ES-I3 (cell line): ENCODE measurements around the gene KLHL25.

Experiments
- H3K36me3 ChIP-seq: 2 replicates; pipeline ENCODE4 v1.6.1; 2013; ENCODE audit warnings: mild to moderate bottlenecking, low read length, control low read depth, moderate library complexity; ENCODE audit not compliant: insufficient read depth
- H3K4me1 ChIP-seq: 2 replicates; pipeline ENCODE4 v1.6.1; 2013; ENCODE audit warnings: mild to moderate bottlenecking, control low read depth, low read length; ENCODE audit not compliant: insufficient read depth
- H3K9ac ChIP-seq: 2 replicates; pipeline ENCODE4 v1.6.1; 2013; ENCODE audit warnings: low read depth, mild to moderate bottlenecking, low read length, moderate library complexity
- H3K9me3 ChIP-seq: 2 replicates; pipeline ENCODE4 v1.6.1; 2013; ENCODE audit warnings: mild to moderate bottlenecking, low read length, moderate library complexity; ENCODE audit not compliant: control insufficient read depth, insufficient read depth

KLHL25 gene

DNA sequence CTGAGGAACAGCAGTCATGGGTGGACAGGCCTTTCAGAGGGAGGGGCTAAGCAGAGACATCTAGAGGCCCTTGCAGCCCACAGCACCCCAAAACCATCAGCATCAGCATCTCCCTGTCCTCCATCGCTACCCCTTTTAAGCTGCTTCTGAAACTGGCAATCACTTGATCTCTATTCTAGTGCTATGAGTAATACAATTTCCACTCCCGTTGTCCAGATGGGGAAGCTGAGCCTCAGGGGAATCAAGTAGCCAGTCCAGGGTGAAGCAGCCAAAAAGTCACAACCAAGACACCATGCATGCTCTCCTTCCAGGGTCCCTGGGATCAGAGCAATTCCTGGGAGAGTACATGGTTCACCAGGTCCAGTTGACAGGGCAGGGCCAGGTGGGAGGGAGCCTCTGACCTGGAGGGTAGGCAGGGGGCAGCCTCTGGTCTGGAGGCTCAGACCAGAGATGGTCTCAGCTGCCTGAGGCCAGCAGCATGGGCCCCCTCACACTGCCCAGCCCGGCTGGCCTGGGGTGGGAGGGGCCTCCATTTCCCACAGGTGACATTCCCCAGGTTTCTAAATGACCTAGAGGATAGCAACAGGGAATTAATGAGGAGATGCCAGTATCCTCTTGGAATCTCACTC lies 30.0 kb downstream of the KLHL25 start:
- Histone ChIP-seq H3K36me3 (peaks cover 5% of the 10 kb centered on the region; the same call in 1 of the 2 replicates), H3K4me1 (peaks cover 6% of the 10 kb centered on the region; the same call in 1 of the 2 replicates)

DNA sequence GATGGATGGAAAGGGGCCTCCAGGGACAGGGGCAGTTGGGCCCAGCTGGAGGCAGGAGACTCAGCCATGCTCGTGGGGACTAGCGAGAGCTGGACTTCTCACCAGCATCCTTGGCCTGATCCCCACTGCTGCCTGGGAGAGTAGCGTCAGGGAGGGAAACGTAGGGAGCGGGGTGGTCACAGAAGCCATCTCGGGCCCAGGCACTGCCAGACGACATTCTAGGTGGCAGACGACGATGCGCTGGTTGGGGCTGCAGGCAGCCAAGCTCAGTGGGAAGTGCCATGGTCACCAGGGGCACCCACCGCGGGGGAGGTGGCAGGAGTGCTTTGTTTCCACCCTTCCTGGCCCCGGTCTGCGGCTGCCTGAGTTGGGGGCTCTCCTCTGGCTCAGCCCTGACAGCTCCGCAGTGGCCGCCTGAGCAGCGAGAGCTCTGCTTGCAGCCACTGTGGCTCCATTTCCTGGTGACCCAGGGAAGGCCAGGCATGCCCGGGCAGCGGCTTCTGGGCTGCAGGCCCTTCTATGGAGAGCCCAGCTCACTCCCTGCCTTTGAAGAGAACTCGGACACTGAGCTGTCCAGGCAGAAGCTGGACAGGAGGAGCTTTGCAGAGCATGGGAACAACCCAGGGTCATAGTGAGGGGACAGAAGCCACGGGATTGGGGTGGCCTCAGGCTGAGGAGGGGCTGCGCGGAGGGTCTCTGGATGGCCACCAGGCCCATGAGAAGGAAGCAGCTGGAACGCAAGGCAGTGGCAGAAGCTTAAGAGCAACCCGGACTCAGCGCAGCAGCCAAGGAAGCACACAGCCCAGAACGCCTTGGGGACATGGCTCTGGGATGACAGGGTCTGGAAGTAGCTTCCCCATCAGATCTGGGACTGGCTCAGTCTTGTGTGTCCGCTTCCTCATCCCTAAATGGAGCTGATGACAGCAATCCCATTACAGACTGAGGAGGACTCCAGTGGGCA lies 30.8 kb downstream of the KLHL25 start:
- Histone ChIP-seq H3K9me3 (no peaks in the 10 kb centered on the region), H3K4me1 (peaks cover 6% of the 10 kb centered on the region; the same call in 1 of the 2 replicates), H3K36me3 (0 out of 2 replicates have a peak, but pooled peaks cover 5% of the 10 kb centered on the region), H3K9ac (no peak overlapping the region)

More for the DNA sequence above, 30.0 kb downstream of the KLHL25 start:
- no peaks in the 10 kb centered on the region for H3K9me3 ChIP-seq
- no peak overlapping the region for H3K9ac ChIP-seq

DNA sequence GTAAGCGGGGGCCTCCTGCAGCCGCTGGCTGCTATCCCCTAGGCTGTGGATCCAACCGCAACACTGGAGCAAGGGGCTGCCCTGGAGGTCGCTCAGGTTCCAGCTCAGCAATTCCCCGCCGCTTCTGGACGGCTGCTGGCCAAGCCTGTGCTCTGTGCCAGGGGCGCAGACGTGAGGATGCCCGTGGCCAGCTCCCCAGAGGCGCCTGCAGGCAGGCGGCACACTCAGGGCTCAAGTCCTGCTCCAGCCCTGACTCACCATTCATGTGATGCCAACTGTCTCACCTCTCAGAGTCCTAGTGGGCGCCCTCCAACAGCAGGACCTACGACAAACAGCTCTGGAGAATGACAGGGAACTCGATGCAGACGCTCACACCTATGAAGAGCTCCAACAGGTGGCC lies 31.6 kb downstream of the KLHL25 start:
- Histone ChIP-seq H3K9me3 (no peaks in the 10 kb centered on the region), H3K36me3 (0 out of 2 replicates have a peak, but pooled peaks cover 5% of the 10 kb centered on the region), H3K4me1 (peaks cover 6% of the 10 kb centered on the region; the same call in 1 of the 2 replicates), H3K9ac (no peak overlapping the region)

DNA sequence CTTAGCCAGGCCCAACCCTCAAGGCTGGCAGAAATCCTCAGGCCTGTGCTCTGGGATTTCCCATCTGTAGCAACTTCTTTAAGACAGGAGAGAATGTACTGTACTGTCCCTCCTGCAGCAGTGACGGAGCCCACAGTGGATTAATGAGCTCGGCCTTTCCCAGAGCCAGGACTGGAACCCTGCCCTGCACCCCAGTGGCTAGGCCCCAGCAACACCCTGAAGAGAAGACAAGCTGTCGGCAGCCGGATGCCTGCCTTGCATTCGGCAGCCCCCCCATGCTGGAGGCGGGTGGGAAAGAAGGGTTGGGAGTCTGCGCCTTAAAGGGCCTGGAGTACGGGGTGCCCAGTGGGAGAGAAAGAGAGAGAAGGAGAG lies 32.0 kb downstream of the KLHL25 start:
- H3K9ac ChIP-seq: no peak overlapping the region
- H3K9me3 ChIP-seq: no peaks in the 10 kb centered on the region
- peaks cover 6% of the 10 kb centered on the region; the same call in 1 of the 2 replicates for H3K4me1 ChIP-seq
- H3K36me3 ChIP-seq: 0 out of 2 replicates have a peak, but pooled peaks cover 5% of the 10 kb centered on the region

DNA sequence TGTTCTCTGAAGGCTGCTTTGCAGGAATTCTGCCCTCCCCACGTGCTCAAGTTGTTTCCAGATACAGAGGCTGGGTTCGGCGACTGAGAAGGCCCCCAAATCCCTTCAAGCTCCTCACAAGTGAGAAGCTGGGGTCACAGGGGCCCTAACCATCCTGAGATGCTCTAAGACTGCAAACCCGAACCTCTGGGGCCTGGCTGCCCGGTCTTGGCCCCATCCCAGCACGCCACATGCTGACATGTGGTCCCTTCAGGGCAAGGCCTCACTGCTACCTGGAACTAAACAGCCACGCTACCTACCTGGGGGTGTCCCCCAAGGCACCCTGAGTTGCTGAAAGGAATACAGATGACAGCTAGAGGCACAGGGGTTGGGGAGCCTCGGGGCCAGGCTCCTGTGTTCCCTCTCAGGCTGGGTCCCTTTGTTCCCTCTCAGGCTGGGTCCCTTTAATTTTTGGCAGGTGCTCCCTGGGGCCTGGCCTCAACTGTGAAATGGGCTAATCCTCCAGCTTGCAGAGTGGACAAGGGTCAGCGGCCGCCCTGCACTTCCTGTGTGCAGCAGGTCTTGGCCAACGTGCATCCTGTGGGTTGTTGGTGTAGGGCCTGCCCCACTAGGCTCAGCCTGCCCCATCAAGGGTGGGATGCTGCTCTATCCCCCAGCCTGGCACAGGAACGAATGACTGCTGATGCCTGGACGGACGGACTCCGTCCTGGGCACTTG lies 32.5 kb downstream of the KLHL25 start:
- no peaks in the 10 kb centered on the region for H3K9me3 ChIP-seq
- 0 out of 2 replicates have a peak, but pooled peaks cover 5% of the 10 kb centered on the region for H3K36me3 ChIP-seq
- no peak overlapping the region for H3K9ac ChIP-seq
- peaks cover 6% of the 10 kb centered on the region; the same call in 1 of the 2 replicates for H3K4me1 ChIP-seq

DNA sequence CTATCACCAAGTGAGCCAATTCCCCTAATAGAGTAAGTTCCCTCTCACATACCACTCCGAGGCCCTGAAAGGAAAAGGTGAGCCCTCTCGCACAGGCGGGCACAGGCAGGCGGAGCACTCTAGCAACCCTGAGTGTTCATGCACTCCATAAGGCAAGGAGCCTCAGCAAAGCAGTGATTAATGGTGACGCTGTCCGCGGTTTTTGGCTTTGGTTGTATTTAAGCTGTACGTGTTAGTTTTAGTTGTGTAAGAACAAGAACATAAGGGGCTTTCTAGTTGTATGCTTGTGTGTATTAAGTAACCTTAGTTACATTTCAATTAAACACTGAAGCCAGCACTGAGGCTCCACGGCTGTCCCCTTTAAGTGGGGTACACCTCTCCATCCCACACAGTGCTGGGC lies 33.1 kb downstream of the KLHL25 start:
- peaks cover 5% of the 10 kb centered on the region; the same call in 1 of the 2 replicates for H3K4me1 ChIP-seq
- H3K9me3 ChIP-seq: no peaks in the 10 kb centered on the region
- H3K9ac ChIP-seq: no peak overlapping the region
- H3K36me3 ChIP-seq: 0 out of 2 replicates have a peak, but pooled peaks cover 5% of the 10 kb centered on the region

DNA sequence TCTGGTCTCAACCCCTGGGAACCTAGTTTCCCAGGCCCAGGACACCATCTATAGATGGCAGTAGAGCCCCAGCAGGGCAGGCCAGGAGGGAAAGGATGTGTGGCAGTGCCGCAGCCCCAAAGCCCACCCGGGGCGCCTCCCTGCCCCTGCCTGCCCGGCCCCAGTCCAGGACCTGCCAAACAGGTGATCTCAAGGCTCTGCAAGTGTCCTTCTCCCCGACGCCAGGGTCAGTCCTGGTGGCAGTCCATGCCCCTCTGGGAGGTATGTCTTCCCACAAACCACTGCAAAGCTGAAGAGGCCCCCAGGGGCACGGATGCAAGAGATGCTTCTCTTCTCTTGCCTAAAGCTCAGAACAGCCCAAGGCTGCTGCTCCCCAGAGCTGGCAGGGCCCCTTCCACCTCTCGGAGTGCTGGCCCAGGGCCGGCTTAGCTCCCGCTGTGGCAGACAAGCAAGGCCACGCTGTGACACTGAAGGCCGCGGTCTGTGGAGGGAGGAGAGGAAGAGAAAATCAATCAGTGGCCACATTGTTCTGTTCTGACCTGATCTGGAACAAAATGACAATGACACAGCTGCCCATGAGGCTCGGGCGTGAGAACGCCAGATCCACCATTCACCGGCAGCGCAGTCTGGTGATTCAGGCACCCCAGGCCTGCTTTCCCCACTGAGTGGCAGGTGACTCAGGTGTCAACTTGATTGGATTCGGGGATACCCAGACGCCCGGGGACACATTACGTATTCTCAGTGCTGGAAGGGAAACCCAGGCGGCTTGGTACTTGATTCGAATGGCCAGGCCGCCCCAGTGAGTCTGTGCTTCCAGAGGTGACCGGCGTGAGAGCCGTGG lies 34.0 kb downstream of the KLHL25 start:
- Histone ChIP-seq H3K9ac (no peak overlapping the region), H3K4me1 (no peaks in the 10 kb centered on the region), H3K36me3 (0 out of 2 replicates have a peak, but pooled peaks cover 5% of the 10 kb centered on the region), H3K9me3 (no peaks in the 10 kb centered on the region)

DNA sequence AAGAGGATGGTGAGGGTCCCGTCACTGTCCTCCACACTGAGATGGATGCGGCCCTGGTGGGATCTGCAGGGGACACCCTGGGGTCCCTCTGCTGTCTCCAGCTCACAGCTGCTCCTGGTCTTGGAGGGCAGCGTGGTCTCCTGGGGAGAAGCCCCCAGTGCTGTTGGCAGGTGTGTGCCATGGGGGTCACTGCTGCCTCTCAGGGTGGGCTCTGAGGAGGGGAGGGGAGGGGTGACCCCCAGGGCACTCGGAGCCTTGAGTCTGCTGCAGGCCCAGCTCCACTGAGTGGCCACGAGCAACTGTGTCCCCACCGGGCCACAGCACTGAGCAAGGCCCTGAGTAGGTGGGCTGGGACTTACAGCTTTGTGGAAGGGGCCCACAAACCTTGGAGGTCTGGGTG lies 34.7 kb downstream of the KLHL25 start:
- Histone ChIP-seq H3K9ac (no peak overlapping the region), H3K9me3 (no peaks in the 10 kb centered on the region), H3K4me1 (no peaks in the 10 kb centered on the region), H3K36me3 (0 out of 2 replicates have a peak, but pooled peaks cover 5% of the 10 kb centered on the region)

DNA sequence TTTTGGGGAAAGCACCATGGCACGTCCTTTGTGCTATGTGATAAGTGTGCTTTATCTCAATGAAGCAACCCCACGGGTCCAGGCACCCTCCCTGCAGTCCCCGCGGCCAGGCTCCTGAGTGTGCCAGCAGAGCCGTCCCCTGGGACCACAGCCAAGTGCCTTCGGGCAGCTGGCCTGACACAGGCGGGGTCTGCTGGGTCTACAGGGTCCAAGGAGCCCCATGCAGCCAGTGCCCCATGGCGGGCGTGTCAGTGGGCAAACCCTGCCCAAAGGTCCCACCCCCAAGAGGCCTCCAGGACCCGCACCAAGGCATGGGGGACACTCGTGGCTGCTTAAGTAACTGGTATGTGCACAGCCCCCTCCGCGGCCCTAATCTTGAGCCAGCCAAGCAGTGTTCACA lies 35.3 kb downstream of the KLHL25 start:
- H3K36me3 ChIP-seq: 0 out of 2 replicates have a peak, but pooled peaks cover 5% of the 10 kb centered on the region
- no peaks in the 10 kb centered on the region for H3K9me3 ChIP-seq
- H3K4me1 ChIP-seq: no peaks in the 10 kb centered on the region
- no peak overlapping the region for H3K9ac ChIP-seq

DNA sequence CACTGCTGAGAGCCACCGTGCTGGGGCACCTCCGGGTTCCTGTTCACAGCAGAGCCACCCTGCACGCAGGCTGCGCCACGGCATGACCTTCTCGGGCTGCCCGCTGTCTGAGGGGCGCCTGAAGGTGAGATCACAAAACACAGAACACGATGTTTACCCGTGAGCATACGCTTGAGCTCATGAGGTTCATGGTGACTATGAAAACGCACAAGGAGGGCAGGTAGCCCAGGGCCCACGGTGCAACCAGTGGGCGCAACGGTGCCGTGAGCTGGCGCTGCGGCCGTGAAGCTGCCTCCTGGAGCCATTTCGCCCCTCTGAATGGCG lies 36.1 kb downstream of the KLHL25 start:
- Histone ChIP-seq H3K4me1 (no peaks in the 10 kb centered on the region), H3K9me3 (no peaks in the 10 kb centered on the region), H3K36me3 (0 out of 2 replicates have a peak, but pooled peaks cover 5% of the 10 kb centered on the region), H3K9ac (no peak overlapping the region)

DNA sequence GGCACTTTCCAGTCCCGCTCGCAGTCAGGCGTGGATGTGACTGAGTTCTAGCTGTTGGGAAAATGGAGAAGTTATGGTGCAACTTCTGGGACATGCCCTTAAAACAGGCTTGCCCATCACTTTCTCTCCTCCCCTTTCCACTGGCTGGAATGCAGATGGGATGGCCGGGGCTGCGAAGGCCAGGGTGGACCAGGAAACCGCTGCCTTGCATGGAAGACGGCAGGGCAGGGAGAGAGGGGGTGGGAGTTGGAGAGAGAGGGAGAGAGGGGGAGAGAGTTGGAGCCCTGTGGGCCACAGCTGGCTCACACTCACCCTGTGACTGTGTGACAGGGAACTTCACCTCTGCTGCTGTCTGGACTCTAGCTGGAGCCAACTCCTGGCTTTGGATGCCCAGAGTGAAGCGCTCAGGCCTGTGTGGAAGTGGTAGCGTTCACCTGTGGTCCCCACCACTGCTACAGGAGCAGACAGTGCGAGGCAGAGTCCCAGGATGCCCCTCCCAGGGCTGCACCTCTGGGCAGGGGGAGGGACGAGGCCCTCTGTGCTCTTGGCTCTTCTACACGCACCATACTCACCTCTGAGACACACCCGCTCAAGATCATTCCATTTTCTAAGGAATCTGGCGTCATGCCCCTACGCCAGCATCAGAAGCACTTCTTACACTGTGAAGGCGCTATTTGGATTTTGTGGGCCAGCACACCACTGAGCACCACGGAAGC lies 36.6 kb downstream of the KLHL25 start:
- H3K9me3 ChIP-seq: no peaks in the 10 kb centered on the region
- H3K4me1 ChIP-seq: no peaks in the 10 kb centered on the region
- H3K36me3 ChIP-seq: 0 out of 2 replicates have a peak, but pooled peaks cover 5% of the 10 kb centered on the region
- H3K9ac ChIP-seq: no peak overlapping the region

DNA sequence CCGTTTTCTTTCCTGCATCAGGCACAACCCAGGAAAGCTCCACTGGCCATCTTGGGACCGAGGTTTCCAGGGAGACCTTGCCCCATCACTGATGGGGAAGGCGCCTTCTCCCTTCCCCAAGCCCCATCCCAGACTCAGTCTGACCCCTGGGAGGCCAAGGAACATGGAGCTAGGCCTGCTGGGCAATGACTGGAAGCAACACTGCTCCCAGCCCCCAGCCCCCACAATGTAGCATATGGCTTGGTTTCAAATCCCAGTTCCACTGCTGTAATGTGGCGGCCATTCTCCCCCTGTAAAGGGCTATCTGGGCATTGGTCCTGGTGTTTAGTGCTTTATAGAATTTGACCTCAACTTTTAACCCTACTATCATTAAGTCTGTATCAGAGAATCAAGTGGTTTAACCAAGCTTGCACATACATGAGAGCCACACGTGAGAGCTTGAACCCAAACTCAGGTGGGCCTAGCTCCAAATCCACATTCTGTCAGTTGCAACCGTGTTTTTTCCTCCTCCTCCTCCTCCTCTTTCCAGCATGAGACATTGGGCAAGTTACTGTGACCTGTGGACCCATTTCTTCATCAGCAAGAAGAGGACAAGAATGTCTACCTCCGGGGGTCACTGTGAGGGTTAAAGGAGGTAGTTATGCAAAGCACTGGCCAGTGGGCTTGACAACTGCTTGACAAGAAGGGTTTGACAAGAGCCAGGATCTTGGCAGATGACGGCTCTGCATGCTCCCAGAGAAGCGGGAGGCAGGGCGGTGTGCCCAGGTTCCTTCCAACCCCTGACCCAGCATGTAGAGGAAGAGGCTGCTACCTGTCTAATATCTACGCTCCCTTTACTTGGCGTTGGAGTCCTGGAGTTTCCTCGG lies 37.4 kb downstream of the KLHL25 start:
- Histone ChIP-seq H3K9me3 (no peaks in the 10 kb centered on the region), H3K36me3 (0 out of 2 replicates have a peak, but pooled peaks cover 5% of the 10 kb centered on the region), H3K9ac (no peak overlapping the region)

More for the DNA sequence above, 37.4 kb downstream of the KLHL25 start:
- H3K4me1 ChIP-seq: peaks cover 6% of the 10 kb centered on the region; the same call in 1 of the 2 replicates
